COLO668 (cell line): ENCODE measurements around the gene CD248.
A peak's percentile ranks its signal among the peaks of the same experiment; 100 is the strongest.

ENCODE experiments used
- DNase-seq: peaks from one replicate; lab custom pipeline; 2025; ENCODE audit not compliant: unreplicated experiment; lab: John Stamatoyannopoulos, UW

Gene CD248

DNA sequence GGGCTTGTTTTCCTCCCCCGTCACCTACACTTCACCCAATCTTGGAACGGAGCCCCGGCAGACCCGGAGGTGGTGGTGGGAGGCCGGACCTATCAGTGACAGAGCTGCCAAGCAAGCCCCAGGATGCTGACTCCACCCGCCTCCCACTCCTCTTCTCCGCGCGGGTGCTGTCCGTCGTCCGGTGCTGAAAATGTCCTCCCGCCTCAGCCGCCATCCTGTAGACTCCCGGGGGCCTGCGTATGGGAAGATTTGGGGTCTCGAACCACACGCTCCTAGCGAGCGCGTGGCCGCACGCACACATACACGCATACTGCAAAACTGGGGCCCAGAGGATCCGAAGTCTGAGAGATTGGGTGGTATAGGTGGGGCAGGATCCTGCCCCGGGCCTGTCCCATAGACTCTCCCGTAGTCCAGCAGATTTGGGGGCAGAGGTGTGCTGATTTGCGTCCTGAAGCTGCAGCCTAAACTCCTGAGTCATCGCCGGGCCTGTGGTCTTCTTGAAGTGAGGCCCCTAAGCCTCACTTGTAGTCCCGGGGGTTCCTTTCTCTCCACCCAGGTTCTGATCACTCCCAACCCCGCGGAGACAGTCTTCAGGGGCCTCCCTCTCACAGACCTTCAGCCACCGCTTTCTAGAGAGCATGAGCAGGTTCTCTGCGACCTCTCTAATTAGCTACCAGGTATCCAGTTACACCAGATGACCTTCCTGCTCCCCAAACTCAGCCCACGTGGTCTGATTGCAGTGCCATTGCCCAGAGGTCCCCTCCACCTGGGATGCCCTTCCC is 27.1 kb downstream of the CD248 start:
- peak; percentile 75 for DNase-seq

DNA sequence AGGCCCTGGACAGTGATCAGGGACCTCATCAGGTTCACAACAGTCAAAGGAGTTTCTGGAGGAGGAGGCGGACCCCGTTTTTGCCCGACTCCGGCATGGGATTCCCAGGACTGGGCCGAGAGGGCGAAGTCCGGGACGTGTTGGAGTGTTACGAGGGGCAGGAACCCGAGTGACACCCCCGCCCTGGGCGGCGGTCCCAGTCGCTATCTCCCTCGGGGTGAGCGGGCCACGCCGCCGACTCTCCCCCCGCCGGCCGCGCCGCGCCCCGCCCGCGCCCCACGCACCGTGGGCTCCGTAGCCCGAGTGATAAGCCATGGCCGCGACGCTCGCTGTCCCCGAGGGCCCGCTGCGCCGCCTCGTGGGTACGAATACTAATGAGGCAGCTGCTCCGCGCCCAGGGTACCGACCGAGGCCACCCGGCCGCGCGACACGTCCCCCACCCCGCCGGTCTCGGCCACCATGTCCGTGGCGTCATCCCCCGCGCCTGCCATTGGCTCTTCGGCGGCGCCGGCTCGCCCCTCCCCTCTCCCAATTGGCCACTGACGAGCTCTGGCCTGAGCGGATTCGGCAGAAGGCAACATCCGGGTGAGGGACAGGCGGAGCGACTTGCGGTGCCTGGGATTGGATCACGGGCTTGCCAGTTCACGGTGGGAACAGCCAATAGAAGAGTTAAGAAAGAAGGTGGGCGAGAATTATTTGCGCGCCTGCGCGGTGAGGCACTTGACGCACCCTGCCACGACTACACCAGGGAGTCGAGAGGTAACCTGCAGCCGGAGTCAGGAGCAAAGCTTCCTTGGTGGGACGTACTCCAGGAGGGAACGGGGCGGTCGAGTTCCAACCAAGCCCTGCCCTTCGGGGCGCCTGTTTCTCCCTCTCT is 27.9 kb downstream of the CD248 start, which contains the start of gene YIF1A:
TSS of gene YIF1A (minus strand) at position 473 of the 877 bp plus-strand sequence. CDS start at position 315, 158 bp downstream.
- DNase-seq: peak; percentile 98

DNA sequence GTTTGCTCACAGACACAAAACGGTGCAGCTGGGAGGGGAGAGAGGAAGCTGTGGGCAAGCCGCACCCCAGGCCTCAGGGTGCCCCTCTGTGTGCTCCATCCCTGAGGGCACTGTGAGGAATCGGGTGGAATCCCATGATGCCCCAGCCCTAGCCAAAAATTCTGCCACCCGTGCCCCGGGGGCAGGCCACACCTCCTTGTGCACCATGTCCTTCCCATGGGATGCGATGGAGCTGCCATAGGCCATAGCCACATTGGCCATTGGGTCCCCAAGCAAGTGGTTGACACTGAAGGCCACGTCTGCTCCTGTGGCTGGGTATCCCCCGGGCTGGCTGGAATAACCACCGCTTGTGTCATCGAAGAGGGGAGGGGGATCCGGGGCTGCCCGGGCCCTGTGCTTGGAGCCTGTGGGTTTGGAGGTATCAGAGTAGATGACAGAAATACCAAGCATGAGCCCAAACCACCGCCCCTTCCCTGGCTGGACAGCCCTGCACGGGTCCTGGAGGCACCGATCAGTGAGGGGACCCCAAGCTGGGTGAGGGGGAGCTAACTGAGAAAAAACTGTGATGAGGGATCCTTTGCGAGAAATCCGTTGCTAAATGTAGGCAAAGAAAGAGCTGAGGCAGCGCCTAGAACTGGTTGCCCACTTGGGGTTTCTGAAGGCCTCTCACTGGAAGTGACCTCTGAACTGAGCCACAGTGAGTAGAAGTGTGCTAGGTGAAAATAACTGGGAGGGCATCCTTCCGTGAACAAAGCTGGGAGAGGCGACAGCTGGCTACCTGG is 28.8 kb downstream of the CD248 start:
- no peak for DNase-seq

DNA sequence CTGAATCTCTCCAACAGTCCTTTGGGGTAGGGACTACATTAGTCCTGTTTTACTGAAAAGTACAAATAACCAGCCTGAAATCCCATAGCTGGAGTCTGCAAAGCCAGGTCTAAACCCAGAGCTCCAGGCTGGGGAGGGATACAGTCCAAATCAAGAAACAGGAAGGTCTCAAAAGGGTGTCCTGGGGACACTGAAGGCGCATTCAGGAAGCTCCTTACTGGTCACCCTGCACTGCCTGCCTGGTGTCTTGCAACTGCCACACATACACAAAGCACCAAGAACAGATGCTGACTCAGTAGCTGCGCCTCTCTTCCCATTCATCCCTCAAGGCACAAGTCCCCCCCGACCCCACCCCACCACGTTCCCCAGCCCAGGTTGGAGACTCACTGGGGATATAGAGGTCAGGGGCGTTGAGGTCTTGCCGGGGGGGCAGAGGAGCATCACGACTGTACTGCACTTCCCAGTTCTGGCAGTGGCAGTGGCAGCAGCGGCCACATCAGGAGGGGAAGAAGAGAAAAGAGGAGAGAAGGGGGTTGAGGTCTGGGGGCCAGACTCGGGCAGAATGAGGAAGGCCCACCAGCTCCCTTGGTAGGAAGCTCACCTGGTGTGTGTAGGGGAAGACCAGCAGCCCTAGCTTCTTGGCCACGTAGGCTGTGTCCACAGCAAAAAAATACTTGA is 29.5 kb downstream of the CD248 start:
- DNase-seq: no peak

DNA sequence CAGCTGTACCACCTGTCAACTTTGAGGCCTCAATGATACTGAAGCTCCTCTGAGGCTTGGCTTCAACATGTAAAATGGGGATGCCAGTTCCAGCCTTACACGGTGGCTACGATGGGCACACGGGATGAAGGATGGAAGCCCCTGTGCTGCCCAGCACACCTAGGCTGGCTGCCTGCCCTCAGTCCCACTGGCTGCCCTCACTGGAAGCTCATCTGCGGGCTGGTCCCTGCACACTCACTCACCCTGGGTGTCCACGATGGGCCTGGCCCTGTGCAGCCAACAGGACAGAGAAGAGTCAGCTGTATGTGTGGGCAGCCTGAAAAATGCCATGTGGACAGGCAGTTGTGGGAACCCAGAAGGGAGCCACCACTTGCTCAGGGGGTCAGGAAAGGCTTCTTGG is 30.1 kb downstream of the CD248 start:
- DNase-seq: no peak

DNA sequence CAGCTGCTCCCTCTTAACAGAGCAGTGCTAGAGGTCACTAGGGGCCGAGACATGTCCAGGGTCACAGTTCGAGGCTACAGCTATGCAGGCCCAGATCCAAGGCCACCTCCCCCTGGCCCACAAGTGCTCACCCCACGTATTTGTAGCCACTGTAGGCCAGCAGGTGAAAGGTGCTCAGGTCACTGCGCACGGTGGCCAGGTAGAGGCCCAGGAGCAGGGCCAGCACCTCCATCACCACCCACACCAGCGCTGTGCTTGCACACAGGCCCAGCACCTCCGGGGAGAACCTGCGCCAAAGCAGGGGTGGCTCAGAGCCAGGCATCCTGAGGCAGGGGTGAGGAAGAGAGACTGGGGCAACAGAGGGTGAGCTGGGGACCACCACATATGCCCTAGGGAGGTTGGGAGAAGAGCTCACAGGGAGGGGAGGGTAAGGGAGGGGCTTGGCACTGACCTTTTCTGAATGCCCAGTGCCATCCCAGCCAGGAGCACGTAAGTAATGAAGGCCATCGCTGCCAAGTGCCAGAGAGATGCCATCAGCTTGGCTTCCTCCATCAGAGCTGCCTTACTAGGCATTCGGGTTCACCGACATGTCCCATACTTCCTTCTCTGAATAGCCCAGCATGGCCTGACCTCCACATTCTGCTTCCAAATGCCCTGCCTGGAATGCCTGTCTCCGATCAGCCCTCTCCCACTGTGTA is 31.4 kb downstream of the CD248 start:
- no peak for DNase-seq

DNA sequence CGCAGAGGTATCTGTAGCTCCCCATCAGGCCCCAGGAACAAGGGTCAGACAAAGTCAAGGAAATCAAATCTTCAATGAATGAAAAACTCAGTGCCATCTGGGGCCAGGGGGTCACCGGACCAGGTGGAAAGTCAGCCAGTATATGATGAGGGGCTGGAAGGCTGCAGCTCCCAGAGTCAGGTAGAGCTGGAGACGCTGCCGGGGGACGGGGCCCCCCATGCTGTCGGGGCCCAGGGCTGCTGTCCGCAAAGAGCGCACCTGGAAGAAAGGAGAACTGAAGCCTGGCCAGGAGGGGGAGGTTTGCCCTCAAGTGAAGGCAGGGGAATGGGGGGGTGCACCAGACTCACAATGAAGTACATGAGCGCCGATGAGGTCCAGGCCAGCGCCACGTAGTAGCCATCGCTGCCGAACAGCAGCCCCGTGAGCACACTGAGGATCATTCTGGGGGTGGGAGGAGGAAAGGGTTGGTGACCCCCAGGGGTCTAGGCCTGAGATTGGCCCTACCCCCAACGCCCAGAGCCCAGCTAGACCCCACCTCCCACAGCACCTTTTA is 32.2 kb downstream of the CD248 start:
- no peak for DNase-seq

DNA sequence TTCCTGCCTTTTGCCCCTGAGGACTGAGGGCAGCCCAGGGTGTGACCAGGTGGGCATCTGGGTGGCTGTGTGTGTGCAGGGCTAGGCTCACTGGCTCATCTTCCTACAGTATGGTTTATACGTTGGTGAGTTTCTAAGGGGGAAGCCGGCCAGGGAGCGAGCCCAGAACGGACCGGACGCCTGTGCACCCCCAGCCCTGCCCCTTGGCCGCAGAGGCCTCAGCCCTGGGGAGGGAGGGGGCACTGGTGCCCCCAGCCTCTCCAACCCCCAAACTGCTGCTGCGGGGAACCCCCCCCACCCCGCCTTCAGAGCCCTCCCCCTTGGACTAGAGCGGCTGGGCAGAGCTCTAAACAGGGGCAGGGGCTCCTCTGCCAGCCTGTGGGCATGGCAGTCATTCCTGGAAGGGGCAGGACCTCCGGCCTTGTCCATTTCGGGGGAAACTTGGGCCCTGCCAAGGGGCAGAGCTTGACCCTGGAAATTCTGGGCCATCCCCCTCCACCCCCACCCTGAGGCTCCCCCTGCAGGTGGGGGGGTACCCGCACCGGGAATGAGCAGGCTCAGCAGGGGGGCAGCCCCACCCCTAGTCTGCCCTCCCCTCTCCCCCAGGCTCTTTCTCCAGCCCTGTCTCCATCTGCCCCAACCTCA is 33.3 kb downstream of the CD248 start:
- no peak for DNase-seq

DNA sequence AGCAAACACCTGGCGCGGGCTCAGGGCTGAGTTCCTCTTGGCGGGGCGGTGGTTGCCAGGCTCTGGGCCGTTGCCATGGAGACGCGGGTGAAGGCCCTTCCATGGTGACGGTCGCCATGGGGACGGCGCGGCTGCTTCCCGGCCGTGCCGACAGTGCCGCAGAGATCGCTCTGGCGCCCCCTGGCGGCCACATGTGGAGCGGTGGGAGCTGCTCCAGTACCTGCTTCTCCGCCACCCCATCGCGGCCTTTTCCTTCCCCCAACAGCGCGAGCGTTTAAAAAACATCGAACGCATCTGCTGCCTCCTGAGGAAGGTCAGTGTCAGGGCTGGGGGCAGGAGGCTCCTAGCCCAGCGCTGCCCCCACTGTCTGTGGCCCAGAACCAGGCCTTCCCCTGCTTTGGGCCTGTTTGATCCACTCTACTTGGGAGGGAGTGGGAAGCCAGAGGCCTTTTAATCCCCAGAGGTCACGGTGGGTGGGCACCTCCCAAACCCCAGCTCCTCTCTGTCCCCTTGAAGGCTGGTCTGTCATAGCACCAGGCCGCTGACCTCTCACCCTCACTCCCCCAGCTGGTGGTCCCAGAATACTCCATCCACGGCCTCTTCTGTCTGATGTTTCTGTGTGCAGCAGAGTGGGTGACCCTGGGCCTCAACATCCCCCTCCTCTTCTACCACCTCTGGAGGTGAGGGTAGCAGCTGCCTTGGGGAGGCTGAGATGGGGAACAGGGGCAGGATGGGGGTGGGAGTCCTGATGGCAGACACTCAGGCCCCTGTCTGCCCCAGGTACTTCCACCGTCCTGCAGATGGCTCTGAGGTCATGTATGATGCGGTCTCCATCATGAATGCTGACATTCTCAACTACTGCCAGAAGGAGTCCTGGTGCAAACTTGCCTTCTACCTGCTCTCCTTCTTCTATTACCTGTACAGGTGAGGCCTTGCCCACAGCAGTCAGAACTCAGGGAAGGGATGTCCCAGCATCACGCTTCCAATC is 34.1 kb downstream of the CD248 start:
- DNase-seq: peak; percentile 100

DNA sequence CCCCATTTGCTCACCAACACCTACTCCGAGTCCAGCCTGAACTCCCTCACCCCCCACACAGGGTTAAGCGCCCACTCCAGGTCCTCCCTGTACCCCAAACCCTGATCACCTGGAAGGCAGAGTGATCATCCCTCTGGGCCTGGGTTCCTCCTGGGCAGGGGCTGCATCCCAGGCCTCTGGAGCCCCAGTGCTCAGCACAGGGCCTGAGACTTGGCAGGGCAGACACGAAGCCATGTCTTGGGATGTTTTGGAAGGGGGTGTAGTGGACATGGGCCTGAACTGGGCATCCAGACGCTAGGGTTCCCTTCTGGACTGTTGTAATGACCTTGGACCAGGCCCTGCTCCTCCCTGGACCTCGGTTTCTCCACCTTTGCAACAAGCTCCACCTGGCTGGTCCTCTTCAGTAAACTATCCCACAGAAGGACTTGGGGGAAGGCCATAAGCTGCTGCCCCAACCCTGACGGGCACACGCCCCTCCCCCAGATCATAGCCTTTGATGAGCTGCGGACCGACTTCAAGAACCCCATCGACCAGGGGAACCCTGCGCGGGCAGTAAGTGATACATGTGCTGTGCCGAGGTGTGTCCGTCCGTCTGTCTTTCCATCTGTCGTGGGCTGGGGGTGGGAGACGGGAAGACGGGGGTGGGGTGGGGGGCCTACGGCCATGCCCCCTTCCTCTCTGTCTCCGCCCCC is 34.9 kb downstream of the CD248 start:
- no peak for DNase-seq

DNA sequence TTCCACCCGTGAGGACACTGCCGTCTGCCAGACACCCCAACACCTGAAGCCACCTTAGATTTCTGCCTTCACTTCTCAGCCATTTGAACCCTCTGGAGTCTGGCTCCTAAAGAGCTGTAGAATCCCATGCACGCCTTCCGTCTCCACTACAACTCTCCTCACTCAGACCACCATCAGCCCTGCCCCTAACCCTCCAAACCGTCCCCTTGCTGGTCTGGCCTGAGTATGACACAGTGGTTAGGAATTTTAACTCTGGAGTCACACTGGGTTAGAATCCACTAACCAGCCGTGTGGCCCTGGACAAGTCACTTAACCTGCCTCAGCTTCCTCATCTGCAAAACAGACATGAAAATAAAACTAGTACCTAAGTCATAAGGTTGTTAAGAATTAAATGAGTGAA is 35.8 kb downstream of the CD248 start:
- DNase-seq: no peak

DNA sequence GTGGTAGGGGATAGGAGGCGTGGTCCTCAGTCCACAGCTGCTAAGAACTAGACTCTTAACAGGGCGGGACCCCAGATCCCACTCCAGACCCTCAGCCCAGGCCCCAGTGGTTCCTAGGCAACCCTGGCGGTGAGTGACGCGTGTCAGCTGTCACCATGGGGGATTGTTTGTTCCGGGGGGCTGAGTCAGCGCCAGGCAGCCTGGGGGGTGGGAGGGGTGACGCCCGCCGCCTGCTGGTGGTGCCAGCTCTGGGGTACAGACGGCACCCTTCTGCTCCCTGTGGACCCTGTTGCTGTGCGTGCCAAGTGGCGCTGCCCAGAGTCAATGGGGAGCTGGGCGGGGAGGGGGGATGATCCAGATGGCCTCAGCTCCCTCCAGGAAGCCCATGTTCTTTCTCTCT is 36.4 kb downstream of the CD248 start:
- no peak for DNase-seq

DNA sequence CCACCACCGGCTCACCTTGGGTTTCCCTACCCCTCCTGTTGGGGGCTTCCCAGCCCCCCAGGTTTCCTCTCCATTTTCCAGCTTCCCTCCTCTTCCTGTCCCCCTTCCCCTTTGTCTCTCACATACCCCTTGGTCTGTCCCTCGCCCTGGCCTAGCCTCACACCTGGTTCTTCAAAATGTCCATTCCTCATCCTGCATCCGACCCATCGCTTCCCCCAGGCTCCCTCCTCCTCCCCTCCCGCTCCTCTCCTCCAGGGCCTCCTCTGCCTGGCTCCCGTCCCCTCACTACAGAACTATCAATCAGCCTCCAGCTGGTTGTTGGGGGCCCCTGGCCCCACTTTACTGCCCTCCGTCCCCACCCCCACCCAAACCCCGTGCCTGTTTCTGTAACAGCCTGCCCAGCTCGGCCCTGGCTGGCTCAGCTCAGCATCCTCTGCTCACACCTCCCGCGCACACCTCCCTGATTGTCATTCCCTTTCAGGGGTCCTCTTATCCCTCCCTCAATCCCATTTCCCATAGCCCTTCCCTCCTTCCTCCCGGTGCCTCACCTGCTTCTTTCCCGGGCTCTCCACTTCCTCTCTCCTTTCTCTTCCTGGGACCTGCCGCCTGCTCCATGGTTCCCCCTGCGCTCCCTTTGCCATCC is 37.6 kb downstream of the CD248 start:
- DNase-seq: no peak

DNA sequence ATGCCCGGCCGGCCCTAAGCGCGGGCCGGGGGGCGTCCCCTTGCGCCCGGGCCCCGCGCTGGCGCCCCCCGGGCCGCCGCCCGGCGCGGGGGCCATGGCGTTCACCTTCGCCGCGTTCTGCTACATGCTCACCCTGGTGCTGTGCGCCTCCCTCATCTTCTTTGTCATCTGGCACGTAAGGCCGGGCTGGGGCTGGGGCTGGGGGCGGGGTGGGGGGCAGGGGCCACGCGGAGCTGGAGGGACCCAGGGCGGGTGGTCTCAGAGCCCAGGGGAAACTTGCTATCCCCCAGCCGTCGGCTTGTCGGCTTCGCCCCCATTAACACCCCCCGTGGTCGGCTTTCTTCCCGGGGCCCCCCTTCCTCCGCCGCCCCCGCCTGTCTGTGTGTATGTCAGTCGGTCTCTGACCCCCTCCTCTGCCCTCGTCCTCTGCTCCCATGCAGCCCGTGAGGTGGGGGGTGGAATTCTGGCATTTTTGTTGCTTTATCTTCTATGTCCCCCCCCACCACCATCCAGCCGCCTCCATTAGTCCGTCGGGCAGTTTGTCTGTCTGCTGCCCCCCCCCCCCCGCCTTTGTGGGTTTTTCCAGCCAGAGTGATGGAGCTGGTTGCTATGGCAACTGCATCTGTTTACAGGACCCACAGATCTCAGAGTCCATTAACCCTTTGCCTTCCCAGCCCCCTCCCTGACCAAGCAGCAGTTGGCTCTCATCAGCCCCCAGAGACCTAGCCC is 38.3 kb downstream of the CD248 start:
- peak; percentile 34 for DNase-seq

DNA sequence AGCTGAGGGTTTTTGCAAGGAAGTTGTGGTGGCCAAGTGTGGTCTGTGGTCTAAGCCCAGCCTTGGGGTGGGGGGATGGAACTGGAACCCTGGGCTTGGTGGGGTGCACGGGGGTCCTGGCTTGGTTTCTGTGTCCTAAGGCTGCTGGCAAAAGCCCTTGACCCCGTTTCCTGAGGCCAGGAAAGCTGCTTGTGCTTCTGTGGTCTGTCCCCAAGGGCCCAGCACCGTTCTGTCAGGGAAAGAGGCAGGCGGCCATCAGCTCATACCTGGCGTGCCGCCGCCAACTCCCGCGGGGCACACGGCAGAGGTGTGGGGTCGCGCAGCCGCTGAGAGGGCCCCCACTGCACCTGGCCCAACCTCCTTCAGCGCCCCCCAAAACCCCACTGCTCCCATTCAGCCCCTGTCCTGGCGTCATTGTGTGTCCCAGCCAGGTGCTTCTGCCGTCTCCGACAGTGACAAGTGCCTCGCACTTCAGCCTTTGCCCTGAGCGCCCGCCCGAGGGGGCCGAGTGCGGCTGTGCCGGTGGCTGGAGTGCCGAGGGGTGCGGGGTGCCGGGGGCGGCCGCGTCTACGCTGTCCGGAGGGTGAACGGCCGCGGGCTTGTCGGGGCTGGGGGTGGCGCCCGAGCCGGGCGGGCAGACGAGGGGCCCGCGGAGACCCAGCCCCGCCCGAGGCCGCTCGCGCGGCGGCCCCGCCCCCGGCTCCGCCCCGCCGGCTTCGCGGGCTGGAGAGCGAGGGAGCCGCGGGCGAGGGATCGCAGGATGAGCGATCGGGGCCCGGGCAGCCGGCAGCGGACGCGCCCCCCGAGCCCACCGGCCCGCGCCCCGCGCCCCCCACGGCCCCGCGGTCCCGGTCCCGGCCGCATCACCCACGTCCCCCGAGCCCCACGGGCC is 39.1 kb downstream of the CD248 start, which contains the start of gene CNIH2:
TSS of gene CNIH2 (plus strand) at position 705 of the 892 bp plus-strand sequence. CDS start 282 bp downstream, outside the sequence.
- DNase-seq: peak; percentile 74
